HepG2 (cell line): ENCODE data around the gene PLSCR4. TPM values are rescaled to one million over a fixed set of nuclear protein-coding genes. Genes with fewer than 3 reads are reported as not detected.

Experiments used
- ATAC-seq: fragments of 200-7000 bp; cut with Tn5 transposase; 3 replicates; pipeline ENCODE4 v1.9.1; 2020; ENCODE audit warnings: mild to moderate bottlenecking, moderate library complexity
- BruUV-seq: library from RNA; stranded (reverse); fragments of 400-500 nt; replicated peaks from 2 replicates; lab custom pipeline; 2021; lab: Mats Ljungman, UMichigan
- CTCF ChIA-PET: fragments of 300-600 bp; formaldehyde crosslinking; extraction: SDS; loops from one replicate; lab custom pipeline; 2021; ENCODE audit warnings: low total read pairs, inconsistent platforms, low intra/inter-chr PET ratio; lab: Yijun Ruan, JAX
- POLR2A ChIA-PET: fragments of 350-600 bp; sonication (Branson Sonifier 250); formaldehyde crosslinking; loops from one replicate; lab custom pipeline; 2020; ENCODE audit warnings: antibody characterized with exemption, inconsistent platforms; lab: Yijun Ruan, JAX
- DNase-seq: peaks from one replicate; pipeline ENCODE4 v3.0.0-alpha.2; 2015; ENCODE audit warnings: low spot score
- FAIRE-seq: peaks from 3 replicates; lab custom pipeline; 2011; peaks lifted over from hg19 to GRCh38; lab: Jason Lieb, UNC
- H2AFZ ChIP-seq: one replicate; pipeline ENCODE4 v1.6.1; 2011; ENCODE audit warnings: low read length, inconsistent platforms
- H3K27ac ChIP-seq: fragments of 300-600 bp; 3 replicates; pipeline ENCODE4 v1.8.0; 2011; ENCODE audit warnings: mixed run types, mild to moderate bottlenecking, mixed read lengths, low read length, inconsistent platforms; ENCODE audit not compliant: insufficient read depth; ENCODE audit errors: extremely low read length
- H3K27me3 ChIP-seq, 2 experiments: fragments of 200-600 bp in 1 of 2; 2 replicates in 1 of 2; 3 replicates in 1 of 2; pipeline versions ENCODE4 v1.6.0 to v1.8.0; 2011; ENCODE audit warnings: low read length in 2 of 2, mild to moderate bottlenecking in 2 of 2, moderate library complexity in 2 of 2, inconsistent platforms in 1 of 2; ENCODE audit not compliant: insufficient read depth in 2 of 2, control insufficient read depth in 1 of 2
- H3K36me3 ChIP-seq, 2 experiments: fragments of 200-600 bp in 1 of 2; replicated peaks in 1 of 2; 2 replicates in 1 of 2; 3 replicates in 1 of 2; pipeline versions ENCODE4 v1.5.1 to v1.8.0; 2011; ENCODE audit warnings: low read length in 2 of 2, inconsistent platforms in 1 of 2; ENCODE audit not compliant: insufficient read depth in 2 of 2, control insufficient read depth in 1 of 2
- H3K4me1 ChIP-seq: 2 replicates; pipeline ENCODE4 v1.5.1; 2012; ENCODE audit warnings: low read length, inconsistent platforms; ENCODE audit not compliant: insufficient read depth
- H3K4me2 ChIP-seq: 2 replicates; pipeline ENCODE4 v1.6.0; 2011; ENCODE audit warnings: low read depth, low read length, inconsistent platforms
- H3K4me3 ChIP-seq, 3 experiments: fragments of 200-600 bp in 1 of 3; sonication (generic), shearing (Covaris generic) in 1 of 3; replicated peaks in 1 of 3; 2 replicates each; pipeline ENCODE4 v1.5.1; 2011 to 2016; ENCODE audit warnings: low read length in 3 of 3, inconsistent platforms in 2 of 3, low read depth in 2 of 3, mild to moderate bottlenecking in 2 of 3, control low read depth in 1 of 3, mixed read lengths in 1 of 3; ENCODE audit not compliant: insufficient read depth in 1 of 3
- H3K79me2 ChIP-seq: one replicate; pipeline ENCODE4 v1.6.1; 2011; ENCODE audit warnings: low read length, inconsistent platforms; ENCODE audit not compliant: insufficient read depth
- H3K9ac ChIP-seq: 2 replicates; pipeline ENCODE4 v1.6.0; 2011; ENCODE audit warnings: mild to moderate bottlenecking, low read depth, low read length, inconsistent platforms; ENCODE audit not compliant: insufficient read depth
- H3K9me3 ChIP-seq: 2 replicates; pipeline ENCODE4 v1.5.1; 2012; ENCODE audit warnings: mild to moderate bottlenecking, low read length
- H4K20me1 ChIP-seq: 2 replicates; pipeline ENCODE4 v1.6.0; 2011; ENCODE audit warnings: inconsistent platforms, mild to moderate bottlenecking, low read length, moderate library complexity; ENCODE audit not compliant: insufficient read depth
- FOXM1 ChIP-seq: sonication (generic); formaldehyde crosslinking; IDR thresholded peaks from 2 replicates; pipeline ENCODE4 v1.5.0; 2020; ENCODE audit warnings: missing genetic modification reagents
- FOXO1 ChIP-seq: sonication (generic); formaldehyde crosslinking; IDR thresholded peaks from 2 replicates; pipeline ENCODE4 v1.4.0; 2020; ENCODE audit warnings: missing genetic modification reagents
- NPAS2 ChIP-seq: sonication (generic); formaldehyde crosslinking; IDR thresholded peaks from 2 replicates; pipeline ENCODE4 v1.8.0; 2022; ENCODE audit warnings: mild to moderate bottlenecking, missing genetic modification reagents, borderline replicate concordance
- NR2C2 ChIP-seq: sonication (generic); formaldehyde crosslinking; IDR thresholded peaks from 2 replicates; pipeline ENCODE4 v1.4.0; 2020; ENCODE audit warnings: missing genetic modification reagents, mild to moderate bottlenecking, moderate library complexity, borderline replicate concordance
- XRCC5 ChIP-seq: fragments of 200-400 bp; formaldehyde crosslinking; optimal IDR thresholded peaks from 2 replicates; pipeline ENCODE3; 2017; ENCODE audit warnings: mild to moderate bottlenecking, low read length
- ZNF609 ChIP-seq: sonication (generic); formaldehyde crosslinking; IDR thresholded peaks from 2 replicates; pipeline ENCODE4 v1.4.0; 2020; ENCODE audit warnings: mild to moderate bottlenecking, missing genetic modification reagents, borderline replicate concordance
- WGBS: methylation state at CpG from one replicate; pipeline ENCODE4 v1.1.6; 2017; ENCODE audit warnings: low lambda C conversion rate; 5-methylcytosine and 5-hydroxymethylcytosine counted together
- in situ Hi-C: cut with HindIII; loops from 2 replicates; pipeline ENCODE4 v1.10.0; 2017; ENCODE audit warnings: low pct_unique_long_range_greater_than_20kb; ENCODE audit not compliant: extremely low pct_ligation_motif_present
- intact Hi-C: fragments of 100-400 bp; cut with micrococcal nuclease; formaldehyde crosslinking; loops from one replicate; pipeline ENCODE4 v1.10.0; 2022; ENCODE audit not compliant: unreplicated experiment
- polyA plus RNA-seq, 8 experiments: library from polyadenylated mRNA; depleted of rRNA in 3 of 8; stranded (reverse) in 7 of 8; unstranded in 1 of 8; fragments of >200 nt; fragmentation: Illumina TruSeq in 4 of 8; extraction: Trizol in 4 of 8; gene quantifications; 2 replicates each; pipeline versions ENCODE4 v1.2.1 to v1.2.3, GENCODE V29; 2011 to 2016; ENCODE audit warnings: low read depth in 4 of 8, missing spikeins in 1 of 8, mixed read lengths in 1 of 8; ENCODE audit not compliant: insufficient read depth in 1 of 8
- total RNA-seq, 5 experiments: library from RNA; depleted of rRNA; stranded (reverse); fragments of >200 nt; fragmentation: Illumina TruSeq; extraction: Trizol; gene quantifications; 2 replicates each; pipeline ENCODE4 v1.2.3, GENCODE V29; 2016; ENCODE audit warnings: low read depth in 1 of 5

PLSCR4 gene
- total and polyA plus RNA-seq, 2 of the 13 experiments (the other 11 are each of a cell fraction or from before 2014, with no cell fraction given), result 1.5 to 59.0 TPM

GRCh38 chr3:146214493-146214892, 36.4 kb downstream of the PLSCR4 start:
- Histone ChIP-seq H4K20me1 (peaks cover 5% of the 10 kb centered on the region; the same call in 1 of the 2 replicates), H3K27me3 (no peaks in the 10 kb centered on the region), H3K27ac (no peak overlapping the region), H3K79me2 (no peaks in the 10 kb centered on the region), H3K36me3 (peaks cover 0 to 4% of the 10 kb centered on the region in 2 experiments; a peak in 3 of 5 replicates), H3K9me3 (no peaks in the 10 kb centered on the region), H3K9ac (no peak overlapping the region), H3K4me2 (no peak overlapping the region), H3K4me3 (no peak overlapping the region), H2AFZ (no peak overlapping the region), H3K4me1 (peaks cover 10% of the 10 kb centered on the region)
- no peak for ATAC-seq
- TF ChIP-seq XRCC5 (no peak), FOXO1 (CRISPR knock-in tag) (no peak), NR2C2 (no peak), ZNF609 (CRISPR knock-in tag) (no peak), FOXM1 (no peak), NPAS2 (CRISPR knock-in tag) (no peak)
- in situ Hi-C loops (no loop called here), intact Hi-C loops (no loop called here)
- no TSS peak for BruUV-seq
- 95% methylated on average over 2 of the region's 2 CpGs for WGBS
- POLR2A ChIA-PET, result no interaction called here
- FAIRE-seq, result no peak
- CTCF ChIA-PET, result no interaction called here
- no peak for DNase-seq
